ENCODE results near the gene PARD3B.

The PARD3B gene

DNA sequence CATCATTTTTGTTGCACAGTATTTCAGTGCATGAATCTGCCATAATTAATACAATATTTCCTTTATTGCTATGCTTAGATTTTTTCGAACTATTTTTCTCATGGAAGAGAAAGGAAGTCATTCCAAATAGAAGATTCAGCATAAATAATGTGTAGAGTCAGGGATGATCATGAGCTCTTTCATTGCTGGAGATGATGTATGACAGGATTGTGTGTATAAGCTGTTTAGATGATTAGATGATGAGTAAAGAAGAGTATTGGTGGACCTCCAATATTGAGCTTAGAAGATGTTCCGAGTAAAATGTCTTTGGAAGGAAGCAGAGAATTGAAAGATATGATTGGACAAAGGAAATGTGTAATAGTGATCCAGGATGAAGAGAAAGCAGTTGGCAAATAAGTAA lies 364.5 kb downstream of the PARD3B start:
- DNase-seq: no peak

DNA sequence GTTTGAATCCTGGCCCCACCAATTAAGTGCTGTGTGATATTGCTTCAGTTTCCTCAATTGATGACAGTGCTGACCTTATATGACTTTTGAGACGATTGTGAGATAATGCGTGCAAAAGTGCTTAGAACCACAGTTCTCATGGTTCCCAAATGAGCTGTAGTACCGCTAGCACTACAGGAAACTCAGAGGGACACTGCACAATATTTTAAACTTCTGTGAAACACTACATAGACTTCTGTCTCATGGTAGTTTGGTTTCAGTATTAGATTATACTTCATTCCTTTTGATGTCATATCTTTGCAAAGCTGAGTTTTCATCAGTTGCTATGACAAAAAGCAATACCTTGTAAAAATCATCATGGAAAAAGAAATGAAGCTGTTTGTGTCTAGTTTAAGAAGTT lies 368.0 kb downstream of the PARD3B start:
- no peak for DNase-seq

DNA sequence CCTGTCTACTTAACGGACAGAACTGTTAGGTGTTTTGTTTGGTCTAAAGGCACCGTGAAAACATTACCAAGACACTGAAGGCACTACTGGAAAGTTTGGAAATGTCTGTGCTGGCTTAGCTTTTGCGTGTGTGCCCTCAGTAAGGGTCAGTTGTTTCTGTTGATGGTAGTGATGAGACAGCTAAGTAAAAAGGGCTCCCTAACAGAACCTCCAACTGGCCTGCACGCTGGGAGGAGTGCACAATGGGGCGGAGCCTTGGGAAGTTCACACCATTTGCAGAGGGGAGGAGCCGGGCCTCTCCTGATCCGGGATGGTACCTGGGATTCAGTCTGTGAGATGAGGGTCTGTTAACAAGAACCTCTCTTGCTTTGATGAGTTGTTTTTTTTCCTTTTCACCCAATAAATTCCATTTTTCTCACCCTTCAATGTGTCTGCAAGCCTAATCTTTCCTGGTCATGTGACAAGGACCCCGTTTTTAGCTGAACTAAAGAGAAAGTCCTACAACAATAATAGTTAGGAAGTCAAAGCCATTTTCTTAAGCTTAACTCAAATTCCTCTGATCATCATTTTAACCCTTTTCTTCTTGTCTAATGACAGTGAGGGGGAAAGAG lies 368.7 kb downstream of the PARD3B start:
- no peak for DNase-seq

DNA sequence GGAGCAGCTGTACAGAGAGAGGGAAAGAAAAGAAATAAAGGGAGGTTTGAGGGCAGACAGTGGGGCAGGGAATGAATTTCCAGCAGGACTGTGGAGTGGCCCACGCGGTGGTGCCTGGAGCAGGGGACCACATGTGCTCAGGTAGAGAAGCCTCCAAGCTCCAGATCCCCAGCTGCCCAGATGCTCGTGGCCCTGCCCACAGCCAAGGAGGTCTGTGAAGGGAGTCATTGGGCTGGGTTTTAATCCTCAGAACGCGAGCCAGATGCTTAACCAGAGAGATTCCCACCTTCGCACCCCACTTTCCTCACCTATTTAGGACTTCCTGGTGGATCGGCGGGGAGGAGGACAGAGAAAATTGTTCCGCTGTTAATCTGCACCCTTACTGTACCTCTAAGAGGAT lies 369.4 kb downstream of the PARD3B start:
- no peak for DNase-seq

DNA sequence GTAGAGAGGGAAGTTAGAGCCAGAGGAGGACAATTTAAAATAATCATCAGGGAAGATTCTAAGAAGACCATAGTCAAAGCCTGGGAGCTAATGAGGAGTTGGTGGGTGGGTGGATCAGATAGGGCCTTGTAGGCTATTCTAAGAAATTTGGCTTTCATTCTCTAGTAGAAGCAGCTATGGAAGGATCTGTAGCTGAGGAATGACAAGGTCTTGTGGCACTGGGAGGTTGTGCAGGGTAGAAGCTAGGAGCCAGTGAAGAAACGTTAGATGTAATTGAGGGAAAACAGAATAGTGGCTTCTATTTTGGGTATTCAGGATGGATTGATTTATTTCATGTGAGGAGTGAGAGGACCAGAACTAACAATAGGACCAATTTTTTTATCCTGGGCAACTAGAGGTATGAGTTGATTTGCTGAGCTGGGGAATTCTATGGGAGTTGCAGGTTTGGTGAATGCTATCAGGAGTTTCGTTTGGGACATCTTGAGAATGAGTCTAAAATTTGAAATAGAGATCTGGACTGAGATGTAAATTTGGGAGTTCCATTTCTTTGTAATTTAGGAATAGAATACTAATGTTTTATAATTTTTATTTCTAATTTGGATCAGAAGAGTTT lies 371.9 kb downstream of the PARD3B start:
- no peak for DNase-seq

DNA sequence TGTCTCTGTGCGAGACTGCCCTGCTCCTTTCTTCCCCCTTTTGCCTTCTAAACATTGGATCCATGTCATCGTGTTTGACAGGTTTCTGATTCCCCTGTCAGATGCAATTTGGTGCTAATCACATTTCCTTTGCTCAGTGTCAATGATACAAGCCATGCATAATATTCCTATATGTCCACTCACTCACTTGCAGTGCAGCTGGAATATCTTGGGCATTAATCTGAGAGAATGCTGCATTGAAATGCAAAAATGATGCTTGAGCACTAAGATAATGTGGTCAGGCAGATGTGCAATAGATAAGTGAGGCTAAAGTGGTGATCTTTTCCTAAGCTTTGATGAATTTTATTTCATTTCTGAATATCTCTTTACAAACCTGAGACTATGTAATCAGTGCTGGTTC lies 375.5 kb downstream of the PARD3B start:
- DNase-seq: no peak

DNA sequence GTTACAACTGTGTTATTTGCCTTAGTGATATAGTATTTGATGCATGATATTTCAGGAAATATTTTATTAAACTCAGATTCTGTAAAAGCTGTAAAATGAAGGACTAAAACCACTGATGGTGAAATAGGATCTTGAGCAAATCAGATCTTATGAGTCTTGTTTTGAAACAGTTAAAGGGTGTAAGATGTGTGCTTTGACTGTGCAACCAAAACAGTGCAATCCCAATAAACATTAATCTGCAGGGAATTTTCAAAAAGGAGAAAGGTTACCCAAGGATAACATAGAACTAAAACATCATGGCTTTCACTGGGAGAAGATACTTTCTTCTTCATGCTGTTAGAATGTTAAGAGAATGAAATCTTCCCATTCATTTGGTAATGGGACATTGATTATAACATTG lies 378.7 kb downstream of the PARD3B start:
- no peak for DNase-seq

DNA sequence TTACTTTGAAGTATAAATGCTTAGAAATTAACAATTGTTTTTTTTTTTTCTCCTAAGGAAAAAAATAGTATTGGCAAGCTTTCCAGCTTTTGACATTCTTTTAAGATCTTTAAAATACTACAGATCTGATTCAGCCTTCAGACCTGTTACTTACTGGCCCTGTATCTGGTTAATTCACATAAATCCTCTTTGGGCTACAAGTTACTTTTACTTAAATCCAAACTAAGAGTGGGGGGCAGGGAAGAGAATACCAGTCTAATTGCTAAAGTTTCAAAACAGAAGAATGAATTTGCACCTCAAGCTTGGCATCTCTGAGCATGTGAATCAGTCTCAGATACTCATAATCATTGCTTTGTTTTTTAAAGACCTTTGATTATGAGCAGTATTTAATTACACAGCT lies 386.3 kb downstream of the PARD3B start:
- no peak for DNase-seq

DNA sequence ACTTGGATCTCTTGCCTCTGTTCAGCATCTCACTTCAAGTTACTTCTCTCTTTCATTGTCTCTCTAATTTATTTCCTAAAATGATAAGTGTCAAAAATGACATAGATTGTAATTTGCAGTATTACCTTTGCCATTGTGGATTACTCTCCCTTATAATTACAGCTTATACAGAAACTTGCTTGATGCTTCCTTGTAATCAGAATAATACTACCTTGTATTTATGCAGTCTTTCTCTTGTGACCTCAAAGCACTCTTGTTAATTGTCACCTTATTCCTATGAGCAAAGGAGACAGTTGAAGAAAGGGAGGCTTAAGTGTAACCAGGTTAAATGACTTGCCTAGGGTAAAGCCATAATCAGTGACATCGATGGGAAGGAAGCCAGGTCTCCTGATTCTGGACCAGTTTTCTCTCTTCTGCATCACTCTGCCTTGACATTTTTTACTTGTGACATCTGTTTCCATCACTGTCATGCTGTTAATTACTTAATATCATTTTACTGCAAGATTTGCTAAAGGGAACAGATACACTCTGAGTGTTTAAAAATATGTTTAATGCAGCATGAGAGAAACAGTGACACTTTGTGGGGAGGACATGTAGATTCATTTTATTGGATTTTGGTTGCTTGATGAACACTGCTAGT lies 388.6 kb downstream of the PARD3B start:
- no peak for DNase-seq

DNA sequence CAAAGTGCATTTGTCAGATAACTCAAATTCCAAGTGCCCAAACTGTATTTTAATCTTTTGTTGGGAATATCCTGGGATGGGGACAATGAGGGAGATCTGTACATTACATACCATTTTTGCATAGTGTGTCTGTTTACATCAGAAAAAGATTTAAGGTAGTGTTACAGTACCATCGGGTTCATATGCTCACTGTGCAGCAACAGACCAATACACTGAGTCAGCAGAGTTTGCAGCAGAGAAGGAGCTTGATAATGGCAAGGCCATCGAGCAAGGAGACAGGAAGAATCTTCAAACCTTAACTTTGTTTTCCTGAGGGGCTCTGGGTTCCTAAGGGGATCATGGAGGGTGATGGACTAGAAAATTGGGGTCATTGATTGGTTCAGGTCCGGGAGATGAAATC lies 399.7 kb downstream of the PARD3B start:
- no peak for DNase-seq

DNA sequence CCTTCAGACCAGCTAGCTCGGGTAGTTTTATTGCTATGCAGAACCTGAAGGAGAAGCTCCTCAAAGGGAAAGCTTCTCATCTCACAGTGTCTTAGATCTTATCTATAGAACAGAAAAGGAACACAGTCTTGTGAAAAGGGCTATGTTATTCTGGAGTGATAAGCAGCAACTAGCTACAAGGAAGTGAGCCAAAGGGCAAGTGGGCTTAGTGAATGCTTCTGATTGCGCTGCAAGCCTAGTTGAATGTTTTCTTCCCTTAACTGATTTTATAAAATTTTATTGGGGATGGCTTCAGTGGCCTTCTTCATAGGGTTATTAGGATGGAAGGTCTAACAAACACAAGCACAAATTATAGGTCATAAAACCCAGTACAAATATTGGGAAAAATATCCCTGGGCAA lies 400.1 kb downstream of the PARD3B start:
- no peak for DNase-seq

DNA sequence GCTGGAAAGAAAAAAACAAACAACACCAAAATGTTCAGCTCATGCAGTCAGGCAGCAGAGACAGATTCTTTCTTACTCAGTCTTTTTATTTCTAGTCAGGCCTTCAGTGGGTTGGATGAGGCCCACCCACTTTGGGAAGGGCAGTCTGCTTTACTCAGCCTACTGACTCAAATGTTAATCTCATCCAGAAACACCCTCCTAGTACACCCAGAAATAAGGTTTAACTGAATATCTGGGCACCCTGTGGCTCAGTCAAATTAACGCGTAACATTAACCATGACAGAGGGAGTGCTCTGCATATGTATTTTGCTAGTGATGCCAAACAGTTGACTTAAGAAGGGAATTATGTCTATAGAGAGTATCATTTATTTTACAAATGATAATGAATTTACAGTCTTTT lies 401.6 kb downstream of the PARD3B start:
- DNase-seq: no peak

DNA sequence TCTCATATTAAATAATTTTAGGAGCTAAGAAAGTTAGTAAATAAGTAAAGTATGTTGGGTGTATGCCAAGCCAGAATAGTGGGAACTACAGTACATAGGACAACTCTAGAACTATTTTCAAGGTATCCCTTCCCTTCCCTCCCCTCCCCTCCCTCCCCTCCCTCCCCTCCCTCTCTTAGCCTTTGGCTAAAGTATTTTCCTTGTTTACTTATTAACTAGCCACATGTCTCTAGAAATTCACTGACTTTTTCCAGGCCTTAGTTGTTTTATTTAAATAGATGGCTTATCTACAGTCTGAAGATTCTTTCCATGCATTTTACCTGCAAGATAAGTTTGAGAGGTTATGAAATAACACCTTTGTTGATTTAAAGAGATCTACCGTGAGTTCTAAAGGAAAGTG lies 402.1 kb downstream of the PARD3B start:
- no peak for DNase-seq

DNA sequence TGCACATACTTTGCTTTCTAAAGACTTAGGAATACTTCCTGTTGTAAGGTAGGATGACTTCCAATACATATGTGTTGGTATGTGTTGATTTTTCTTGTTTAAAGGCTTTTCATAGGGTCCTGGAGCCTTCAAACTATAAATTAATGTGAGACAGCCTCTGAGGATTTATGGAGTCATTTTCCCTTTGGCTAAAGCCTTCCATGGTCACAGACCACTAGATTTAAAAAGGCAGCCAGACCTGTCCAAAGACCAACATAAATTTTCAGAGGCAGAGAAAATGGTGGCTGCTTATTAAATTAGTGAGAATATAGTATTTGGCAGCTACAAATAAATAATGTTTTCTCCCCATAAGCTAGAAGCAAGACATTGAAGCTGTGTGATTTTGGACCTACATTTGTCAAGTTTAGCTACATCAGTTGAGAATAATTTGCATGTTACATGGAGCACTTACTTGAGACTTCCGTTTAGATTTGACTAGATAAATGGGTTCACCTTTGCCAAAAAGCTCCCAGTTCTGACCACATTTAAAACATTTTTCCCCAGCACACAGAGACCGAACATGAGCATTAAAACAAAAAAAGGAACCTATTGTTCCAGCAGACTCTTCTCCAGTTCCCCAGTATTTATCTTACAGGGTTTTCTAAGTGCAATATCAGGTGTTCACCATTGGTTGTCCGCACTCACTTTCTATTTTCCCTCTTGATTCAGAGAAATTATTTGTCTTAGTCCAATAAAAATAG lies 402.9 kb downstream of the PARD3B start:
- no peak for DNase-seq

DNA sequence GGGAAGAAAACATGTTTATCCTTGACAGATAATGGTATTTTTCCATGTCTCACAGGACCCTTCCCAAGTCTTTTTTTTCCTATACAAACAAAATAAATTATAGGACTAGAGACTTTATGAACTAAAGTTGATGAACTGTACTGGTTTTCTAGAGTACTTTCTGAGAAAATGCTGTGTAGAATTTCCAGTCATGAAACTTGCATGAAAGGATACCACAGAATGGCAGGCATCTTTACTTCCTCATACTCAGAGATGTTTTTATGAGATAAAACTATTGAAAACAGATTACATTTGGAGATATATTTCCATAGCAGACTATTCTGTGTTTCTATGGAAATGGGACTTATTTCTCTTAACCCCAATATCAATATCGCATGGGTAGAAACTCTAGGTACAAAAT lies 403.5 kb downstream of the PARD3B start:
- DNase-seq: no peak

DNA sequence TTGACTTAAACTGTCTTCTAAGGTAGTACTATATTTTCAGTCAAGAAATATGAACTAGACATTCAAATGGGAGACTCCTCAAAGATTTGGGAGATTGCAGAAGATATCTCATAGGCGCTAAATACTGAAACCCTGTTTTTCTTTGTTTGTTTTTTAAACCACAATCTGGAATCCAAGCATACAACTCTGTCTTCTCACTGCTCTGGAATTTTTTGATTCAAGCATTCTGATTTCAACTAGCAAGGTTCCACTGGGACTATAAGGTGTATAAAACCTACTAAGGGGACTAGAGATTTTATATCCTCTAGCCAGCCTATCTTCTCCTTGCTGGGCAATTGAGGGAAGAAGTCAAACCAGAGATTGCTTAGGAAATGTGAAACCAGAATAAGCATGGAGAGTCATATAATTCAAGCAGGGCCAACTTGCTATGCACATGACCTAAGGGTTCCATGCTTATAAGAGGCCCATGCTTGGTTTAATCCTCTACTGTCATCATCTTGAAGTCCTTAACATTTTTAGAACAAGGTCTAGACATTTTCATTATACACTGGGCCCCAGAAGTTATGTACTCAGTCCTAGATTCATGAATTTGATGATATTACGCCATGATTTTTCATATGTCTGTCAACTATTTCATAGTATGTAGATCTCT lies 405.5 kb downstream of the PARD3B start:
- no peak for DNase-seq

DNA sequence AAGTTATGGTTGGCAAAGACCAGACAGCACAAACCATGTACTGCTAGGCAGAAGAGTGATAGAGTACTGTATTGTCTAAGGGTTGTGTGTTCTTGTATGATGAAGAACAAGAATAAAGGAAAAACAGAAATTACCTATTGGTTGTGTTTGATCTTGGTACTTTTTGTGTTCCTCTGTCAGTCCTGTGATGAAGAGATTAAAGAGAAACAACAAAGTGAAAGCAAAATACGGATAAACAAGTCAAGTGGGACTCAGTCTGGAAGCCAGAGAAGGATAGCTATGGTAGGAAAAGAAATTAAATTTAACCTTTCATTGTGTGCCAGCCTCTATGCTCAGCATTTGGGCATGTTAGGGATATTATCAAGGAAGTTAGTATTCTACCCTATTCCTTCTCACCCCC lies 413.1 kb downstream of the PARD3B start:
- no peak for DNase-seq

DNA sequence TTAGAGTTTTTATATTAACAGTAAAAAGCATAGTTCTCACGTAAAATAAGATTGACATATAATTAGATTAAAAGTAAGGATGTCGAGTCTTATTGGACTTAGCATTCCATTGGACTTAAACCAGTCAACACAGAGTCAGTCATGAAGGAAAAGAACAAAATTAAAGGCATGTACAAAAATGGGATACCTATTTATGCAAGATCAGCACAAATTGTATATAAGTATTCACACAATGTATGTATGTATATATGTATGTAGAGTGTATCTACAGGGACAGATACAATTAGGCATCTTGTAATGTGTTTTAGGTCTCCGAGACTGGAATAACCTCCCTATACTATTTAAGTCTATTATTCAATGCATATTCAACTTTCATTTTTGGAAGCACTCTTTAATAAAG lies 419.1 kb downstream of the PARD3B start:
- DNase-seq: no peak

DNA sequence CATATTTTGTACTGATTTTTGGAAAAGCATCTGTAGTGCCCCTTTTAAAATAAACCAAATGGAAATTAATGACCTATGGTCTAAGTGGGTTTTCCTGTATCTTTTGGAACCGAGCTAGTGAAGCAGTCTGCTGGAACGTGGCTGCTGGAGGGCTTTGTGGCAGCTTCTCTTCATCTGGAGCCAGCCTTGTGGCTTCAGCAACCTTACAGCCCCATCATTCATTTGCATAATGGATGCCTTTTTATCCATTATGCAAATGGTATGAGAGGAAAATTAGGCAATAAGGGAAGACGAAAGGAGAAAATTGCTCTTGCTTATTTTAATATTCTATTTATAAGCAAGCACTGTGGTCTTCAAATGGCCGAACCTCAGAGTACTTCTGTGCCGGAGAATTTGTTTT lies 421.0 kb downstream of the PARD3B start:
- DNase-seq: no peak

DNA sequence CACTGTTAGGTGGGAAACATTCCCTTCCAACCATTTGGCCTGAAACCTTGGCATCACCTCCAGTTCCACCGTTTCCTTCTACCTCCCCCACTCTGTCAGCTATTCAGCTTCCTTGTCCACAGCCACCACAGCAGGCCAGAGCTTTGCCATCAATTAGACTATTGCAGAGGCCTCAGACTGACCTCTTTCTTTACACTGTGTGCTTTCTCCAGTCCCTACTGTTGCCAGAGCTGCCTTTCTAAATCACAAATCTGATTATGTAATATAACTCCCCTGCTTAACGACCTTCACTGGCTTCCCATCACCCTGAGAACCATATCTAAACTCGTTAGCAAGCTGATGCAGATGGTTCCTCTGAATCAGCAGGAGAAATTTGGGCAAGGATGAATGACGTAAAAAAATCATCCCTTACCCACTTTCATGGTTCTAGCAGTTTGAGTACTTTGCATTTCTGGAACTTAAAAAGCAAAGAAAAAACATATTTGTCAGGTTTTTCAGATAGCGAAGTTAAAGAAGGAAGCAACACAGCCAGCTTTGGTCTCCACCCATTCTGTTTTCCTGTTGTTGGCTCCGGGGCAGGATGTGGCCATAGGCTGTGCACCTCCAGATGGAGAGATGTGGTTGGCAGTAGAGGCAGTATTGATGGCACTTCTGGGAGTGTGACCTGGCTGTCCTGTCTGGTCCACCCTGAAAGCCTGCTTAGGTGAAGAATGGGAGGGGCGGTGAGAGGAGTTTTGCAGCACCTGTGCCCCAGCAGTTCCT lies 422.1 kb downstream of the PARD3B start:
- DNase-seq: peak; percentile 15

DNA sequence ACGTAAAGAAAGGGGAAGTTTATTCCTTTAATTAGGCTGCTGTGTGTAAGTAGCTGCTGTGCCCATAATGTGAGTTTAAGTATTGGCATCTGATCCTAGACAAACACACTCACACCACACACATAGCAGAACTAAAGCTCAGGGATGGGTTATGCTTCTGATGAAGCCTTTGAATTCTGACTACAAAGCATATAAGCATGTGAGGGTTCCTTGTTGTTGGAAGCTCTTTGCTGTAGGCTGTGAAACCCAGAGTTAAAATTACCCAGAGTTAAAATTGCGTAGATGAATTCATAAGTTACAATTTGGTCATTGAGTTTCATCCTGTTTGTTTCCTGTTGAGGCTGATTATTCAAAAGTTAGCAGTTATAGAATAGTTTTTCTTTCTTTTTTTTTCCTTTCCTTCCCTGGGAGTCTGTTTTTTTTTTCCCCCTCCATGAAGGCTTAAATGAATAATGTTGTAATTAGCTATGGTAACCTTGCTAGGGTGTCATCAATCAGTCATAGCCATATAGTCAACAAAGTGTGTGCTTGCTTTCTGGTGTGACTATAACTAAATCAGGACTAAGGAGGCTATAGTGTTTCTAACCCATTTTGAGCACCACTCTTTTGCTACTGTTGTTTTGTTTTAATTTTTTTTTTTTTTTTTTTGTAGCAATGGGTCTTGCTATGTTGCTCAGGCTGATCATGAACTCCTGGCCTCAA lies 426.1 kb downstream of the PARD3B start:
- DNase-seq: no peak

DNA sequence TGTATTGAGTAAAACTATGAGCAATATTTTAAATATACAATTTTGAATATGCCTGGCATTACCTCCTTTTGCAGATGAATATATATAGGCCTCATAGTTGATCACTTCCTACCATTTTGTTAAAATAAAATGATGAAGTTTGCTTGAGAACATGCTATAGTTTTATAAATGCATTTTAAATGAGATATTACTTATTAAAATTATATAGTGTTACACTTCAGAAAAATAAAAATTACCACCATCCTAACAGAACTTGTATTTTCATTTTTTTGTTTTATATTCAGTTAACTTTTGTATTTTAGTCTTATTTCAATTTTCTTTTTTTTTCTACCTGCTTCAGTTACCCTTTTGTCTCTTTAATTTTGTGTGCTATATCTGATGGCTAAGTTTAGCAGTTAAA lies 426.9 kb downstream of the PARD3B start:
- DNase-seq: no peak

Data from DMS153 (cell line).